DMS79 treated with DMSO at 0.1 percent for 48 hours (cell line): ENCODE results near the gene AIPL1.

Experiments used
- DNase-seq: peaks from one replicate; lab custom pipeline; 2025; lab: John Stamatoyannopoulos, UW

The AIPL1 gene

GRCh38 chr17:6465206-6466003 is 30.5 kb upstream of the AIPL1 start:
- DNase-seq = no peak

- DNase-seq = no peak
Measured at GRCh38 chr17:6464446-6465041, 29.6 kb upstream of the AIPL1 start.

GRCh38 chr17:6463616-6464445 is 28.9 kb upstream of the AIPL1 start:
- no peak for DNase-seq

- DNase-seq = no peak
Measured at GRCh38 chr17:6462692-6463091, 27.8 kb upstream of the AIPL1 start.

- no peak for DNase-seq
Measured at GRCh38 chr17:6461792-6462524, 27.0 kb upstream of the AIPL1 start.

- no peak for DNase-seq
Measured at GRCh38 chr17:6461246-6461645, 26.3 kb upstream of the AIPL1 start.

- no peak for DNase-seq
Measured at GRCh38 chr17:6460531-6461161, 25.7 kb upstream of the AIPL1 start.

GRCh38 chr17:6458460-6458950 is 23.6 kb upstream of the AIPL1 start:
- DNase-seq = no peak

GRCh38 chr17:6457688-6458459 is 23.0 kb upstream of the AIPL1 start:
- no peak for DNase-seq

GRCh38 chr17:6456914-6457687 is 22.2 kb upstream of the AIPL1 start:
- no peak for DNase-seq

- no peak for DNase-seq
Measured at GRCh38 chr17:6456321-6456720, 21.4 kb upstream of the AIPL1 start.

GRCh38 chr17:6455321-6455705 is 20.4 kb upstream of the AIPL1 start:
- DNase-seq = no peak

GRCh38 chr17:6454495-6455320 is 19.8 kb upstream of the AIPL1 start:
- no peak for DNase-seq

- no peak for DNase-seq
Measured at GRCh38 chr17:6453279-6454024, 18.5 kb upstream of the AIPL1 start.

- no peak for DNase-seq
Measured at GRCh38 chr17:6452471-6453266, 17.7 kb upstream of the AIPL1 start.

- DNase-seq = no peak
Measured at GRCh38 chr17:6450926-6451832, 16.3 kb upstream of the AIPL1 start.
